Adrenal gland (tissue), 5 donors: ENCODE results near the gene MAML3.

Experiments used
- CTCF ChIP-seq, 6 experiments: fragments of 450-650 bp in 4 of 6; fragments of 200-600 bp in 2 of 6; sonication (generic) in 1 of 6; IDR thresholded peaks; 1 replicate in 5 of 6; 2 replicates in 1 of 6; pipeline versions ENCODE4 v1.5.1 to v1.8.0; 2016 to 2021; ENCODE audit warnings: antibody characterized with exemption in 6 of 6, mild to moderate bottlenecking in 2 of 6, moderate library complexity in 1 of 6
- POLR2A ChIP-seq, 2 donors: fragments of 450-650 bp; IDR thresholded peaks; one replicate each; pipeline ENCODE4 v1.6.1; 2017; ENCODE audit warnings: antibody characterized with exemption in 2 of 2, mild to moderate bottlenecking in 2 of 2, moderate library complexity in 1 of 2
- donor health status: DM: no; HTN: no; CAD: no.

- TF ChIP-seq CTCF (IDR thresholded peaks at IDR 0.05) (no peak), POLR2A (IDR thresholded peaks at IDR 0.05) (no peak)
Measured at GRCh38 chr4:140065393-140065792, 88.6 kb downstream of the MAML3 start.
